Activated naive CD4-positive, alpha-beta T cell treated with anti-CD3 and anti-CD28 coated beads, Interleukin-2, amount 50 U/mL, for 16 hours (primary cell): Measurements from ENCODE around the gene NFATC2.
"Not testable (repeated sequence)": the region's sequence is repeated elsewhere in the genome, so short reads cannot be mapped to it uniquely, and the experiment has no call there.

Experiments
- DNase-seq: peaks from one replicate; pipeline ENCODE4 v3.0.0-alpha.2; 2020

NFATC2 gene

DNA sequence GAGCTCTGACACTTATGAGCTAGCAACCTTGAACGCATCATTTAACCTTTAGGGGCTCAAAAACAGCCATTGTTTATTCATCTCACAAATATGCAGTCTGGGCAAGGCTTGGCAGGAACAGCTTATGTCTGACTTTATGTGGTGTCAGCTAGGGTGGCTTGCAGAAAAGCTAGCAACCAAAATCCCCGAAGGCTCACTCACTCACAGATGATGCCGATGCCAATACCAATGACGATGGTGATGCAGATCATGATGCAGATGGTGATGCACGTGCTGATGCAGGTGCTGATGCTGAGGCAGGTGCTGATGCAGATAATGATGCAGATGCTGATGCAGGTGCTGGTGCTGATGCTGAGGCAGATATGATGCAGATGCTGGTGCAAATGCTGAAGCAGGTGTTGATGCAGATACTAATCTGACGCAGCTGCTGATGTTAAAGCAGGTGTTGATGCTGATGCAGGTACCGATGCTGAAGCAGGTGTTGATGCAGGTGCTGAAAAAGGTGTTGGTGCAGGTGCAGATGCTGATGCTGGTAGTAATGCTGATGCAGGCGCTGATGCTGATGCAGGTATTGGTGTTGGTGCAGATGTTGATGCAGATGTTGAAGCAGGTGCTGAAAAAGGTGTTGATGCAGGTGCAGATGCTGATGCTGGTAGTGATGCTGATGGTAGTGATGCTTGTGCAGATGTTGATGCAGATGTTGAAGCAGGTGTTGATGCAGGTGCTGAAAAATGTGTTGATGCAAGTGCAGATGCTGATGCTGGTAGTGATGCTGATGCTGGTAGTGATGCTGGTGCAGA, 195.6 kb downstream of the NFATC2 start:
- no peak for DNase-seq

GRCh38 chr20:51345601-51346101, 196.9 kb downstream of the NFATC2 start:
- no peak for DNase-seq

GRCh38 chr20:51343802-51344201, 198.7 kb downstream of the NFATC2 start:
- not testable (repeated sequence) for DNase-seq

- DNase-seq: no peak
These were observed 199.8 kb downstream of the NFATC2 start for GRCh38 chr20:51342510-51343236.

DNA sequence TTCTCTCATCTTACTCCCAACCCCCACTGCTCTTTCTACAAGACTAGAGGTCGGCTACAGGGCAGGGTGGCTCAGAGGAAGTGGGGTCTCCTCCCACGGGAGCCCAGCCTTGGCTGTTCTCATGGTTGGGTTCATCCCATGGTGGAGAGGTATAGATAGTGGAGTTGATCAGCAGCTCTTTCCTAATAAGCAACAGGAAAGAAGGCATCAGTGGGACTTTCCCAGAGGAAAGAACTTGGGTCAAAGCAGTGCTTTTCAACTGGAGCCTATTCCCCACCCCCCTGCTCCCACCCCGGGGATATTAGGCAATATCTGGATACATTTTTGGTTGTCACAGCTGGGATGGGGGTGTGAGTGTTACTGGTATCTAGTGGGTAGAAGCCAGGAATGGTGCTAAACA, 200.9 kb downstream of the NFATC2 start:
- no peak for DNase-seq

DNA sequence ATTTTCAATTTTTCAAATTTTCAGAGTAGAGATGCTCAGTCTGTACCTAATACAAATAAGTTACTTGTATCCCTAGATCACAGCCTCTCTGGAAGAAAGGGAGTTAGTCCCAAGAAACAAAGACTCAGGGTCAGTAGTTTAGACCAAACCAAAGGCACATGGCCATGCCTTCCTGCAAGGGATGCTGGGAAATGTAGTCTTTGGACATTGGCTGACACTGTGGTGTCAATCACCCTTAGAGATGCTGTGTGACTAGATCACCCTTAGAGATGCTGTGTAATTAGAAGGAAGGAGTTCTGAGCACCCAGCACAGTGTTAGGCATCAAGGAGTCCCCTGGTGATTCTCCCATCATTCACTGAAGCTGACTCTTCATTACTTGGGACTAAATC, 202.1 kb downstream of the NFATC2 start:
- DNase-seq: no peak

DNA sequence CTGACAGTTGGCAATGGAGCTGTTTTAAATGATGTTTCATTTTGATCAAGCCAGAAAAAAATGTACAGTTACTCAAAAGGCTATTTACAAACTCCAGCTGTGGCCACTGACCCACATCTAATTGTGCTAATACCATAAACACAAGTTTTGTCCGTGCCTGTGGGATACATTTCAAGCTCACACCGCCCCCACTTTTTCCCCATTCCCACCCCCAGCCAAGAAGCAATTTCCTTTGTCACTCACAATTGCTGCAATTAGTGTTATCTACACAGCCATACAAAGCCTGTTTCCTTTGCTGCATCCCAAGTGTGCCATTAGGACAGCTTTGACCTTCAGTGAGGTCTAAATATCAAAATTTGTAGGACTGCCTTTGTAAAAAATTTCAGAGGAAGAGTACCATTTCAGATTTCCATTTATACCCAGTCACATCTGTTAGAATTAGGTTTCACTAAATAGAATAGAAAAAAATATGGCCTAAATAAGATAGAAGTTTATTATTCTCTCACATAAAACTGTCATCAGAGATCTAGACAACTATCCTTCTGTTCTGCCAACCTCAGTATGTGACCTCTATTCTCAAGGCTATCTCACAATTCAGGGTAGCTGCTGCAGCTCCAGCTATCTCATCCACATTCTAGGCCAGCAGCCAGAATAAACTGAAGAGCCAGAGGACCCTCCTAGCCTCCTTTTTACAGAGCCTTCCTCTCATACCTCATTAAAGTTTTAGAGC, 202.6 kb downstream of the NFATC2 start:
- DNase-seq: no peak

GRCh38 chr20:51338692-51339440, 203.7 kb downstream of the NFATC2 start:
- no peak for DNase-seq

DNA sequence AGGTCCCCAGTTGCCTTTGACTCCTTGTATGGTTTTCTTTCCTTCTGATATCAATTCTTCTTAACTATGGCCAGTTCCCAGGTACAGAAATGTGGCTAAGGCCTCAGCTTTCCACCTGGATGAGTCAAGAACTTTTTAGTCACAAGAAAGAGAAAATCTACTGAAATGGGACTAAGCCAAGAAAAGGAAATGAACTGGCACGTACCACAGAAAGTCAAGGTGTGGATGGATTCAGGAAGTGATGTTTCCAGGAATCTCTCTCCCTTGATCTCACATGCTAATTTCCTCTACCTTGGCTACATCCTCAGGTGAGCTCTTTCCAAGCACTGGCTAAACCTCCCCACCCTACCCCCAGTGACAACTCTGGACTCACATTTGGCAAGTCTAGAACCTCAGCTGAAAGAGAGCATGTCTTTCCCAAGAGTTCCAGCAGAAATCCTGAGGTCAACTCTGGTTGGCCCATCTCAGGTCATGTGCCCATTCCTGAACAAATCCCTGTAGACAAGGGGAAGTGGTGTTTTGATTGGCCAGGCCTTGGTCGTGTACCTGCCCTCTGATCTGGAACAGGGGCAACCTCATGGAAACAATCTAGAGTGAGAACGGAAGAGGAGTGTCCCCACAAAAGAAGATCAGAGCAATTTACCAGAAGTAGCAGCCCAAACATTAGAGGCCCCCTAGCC, 205.3 kb downstream of the NFATC2 start:
- no peak for DNase-seq
